ENCODE results near the gene AGPAT4.

DNA sequence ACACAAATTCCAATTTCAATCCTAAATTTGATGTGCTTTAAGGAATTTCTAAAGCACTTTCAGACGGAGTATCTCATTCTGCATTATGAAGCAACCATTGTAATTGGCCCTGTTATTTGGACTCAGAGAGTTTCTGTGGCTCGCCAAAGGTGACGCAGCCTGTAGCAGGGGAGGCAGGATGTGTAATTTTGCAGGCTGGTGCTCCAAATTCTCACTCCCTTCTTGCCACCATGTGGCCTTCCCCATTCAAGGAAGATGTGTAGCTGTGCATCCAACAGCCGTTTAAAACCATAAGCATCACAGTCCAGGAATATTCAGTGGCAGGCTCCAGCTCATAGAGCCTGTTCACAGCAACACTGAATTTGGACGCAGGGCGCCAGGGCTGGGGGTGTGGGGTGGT is 45.8 kb downstream of the AGPAT4 start:
- TF ChIP-seq, protein P1, sequence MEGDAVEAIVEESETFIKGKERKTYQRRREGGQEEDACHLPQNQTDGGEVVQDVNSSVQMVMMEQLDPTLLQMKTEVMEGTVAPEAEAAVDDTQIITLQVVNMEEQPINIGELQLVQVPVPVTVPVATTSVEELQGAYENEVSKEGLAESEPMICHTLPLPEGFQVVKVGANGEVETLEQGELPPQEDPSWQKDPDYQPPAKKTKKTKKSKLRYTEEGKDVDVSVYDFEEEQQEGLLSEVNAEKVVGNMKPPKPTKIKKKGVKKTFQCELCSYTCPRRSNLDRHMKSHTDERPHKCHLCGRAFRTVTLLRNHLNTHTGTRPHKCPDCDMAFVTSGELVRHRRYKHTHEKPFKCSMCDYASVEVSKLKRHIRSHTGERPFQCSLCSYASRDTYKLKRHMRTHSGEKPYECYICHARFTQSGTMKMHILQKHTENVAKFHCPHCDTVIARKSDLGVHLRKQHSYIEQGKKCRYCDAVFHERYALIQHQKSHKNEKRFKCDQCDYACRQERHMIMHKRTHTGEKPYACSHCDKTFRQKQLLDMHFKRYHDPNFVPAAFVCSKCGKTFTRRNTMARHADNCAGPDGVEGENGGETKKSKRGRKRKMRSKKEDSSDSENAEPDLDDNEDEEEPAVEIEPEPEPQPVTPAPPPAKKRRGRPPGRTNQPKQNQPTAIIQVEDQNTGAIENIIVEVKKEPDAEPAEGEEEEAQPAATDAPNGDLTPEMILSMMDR (IDR thresholded peaks at IDR 0.05; ENCODE audit: low read depth, low read length): no peak
- TF ChIP-seq, protein P2, sequence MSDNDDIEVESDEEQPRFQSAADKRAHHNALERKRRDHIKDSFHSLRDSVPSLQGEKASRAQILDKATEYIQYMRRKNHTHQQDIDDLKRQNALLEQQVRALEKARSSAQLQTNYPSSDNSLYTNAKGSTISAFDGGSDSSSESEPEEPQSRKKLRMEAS (IDR thresholded peaks at IDR 0.05; ENCODE audit: low read depth, low read length): no peak
- TF ChIP-seq POLR2A (IDR thresholded peaks at IDR 0.05; ENCODE audit: extremely low read depth, insufficient read length): no peak

All from NB4 (cell line).